Mononuclear cell (primary cell): Measurements from ENCODE around the gene TRIM67. TPM values are rescaled to one million over a fixed set of nuclear protein-coding genes. Genes with fewer than 3 reads are reported as not detected.
"Not testable (repeated sequence)": the region's sequence is repeated elsewhere in the genome, so short reads cannot be mapped to it uniquely, and the experiment has no call there.

ENCODE experiments used
- H3K27me3 ChIP-seq: 2 replicates; pipeline ENCODE4 v1.6.0; 2011; ENCODE audit warnings: low read length, control low read depth; ENCODE audit not compliant: insufficient read depth
- H3K4me1 ChIP-seq: 2 replicates; pipeline ENCODE4 v1.5.1; 2011; ENCODE audit warnings: mild to moderate bottlenecking, low read length, control low read depth; ENCODE audit not compliant: insufficient read depth
- H3K4me3 ChIP-seq: 2 replicates; pipeline ENCODE4 v1.5.1; 2011; ENCODE audit warnings: mild to moderate bottlenecking, low read length, moderate library complexity
- H3K9me3 ChIP-seq: 2 replicates; pipeline ENCODE4 v1.5.1; 2011; ENCODE audit warnings: low read depth, mild to moderate bottlenecking, control low read depth, low read length
- total RNA-seq: library from RNA; depleted of rRNA; stranded (reverse); fragments of >200 nt; gene quantifications from one replicate; pipeline ENCODE4 v1.2.3, GENCODE V29; 2012

The TRIM67 gene
- under 0.01 TPM for total RNA-seq

DNA sequence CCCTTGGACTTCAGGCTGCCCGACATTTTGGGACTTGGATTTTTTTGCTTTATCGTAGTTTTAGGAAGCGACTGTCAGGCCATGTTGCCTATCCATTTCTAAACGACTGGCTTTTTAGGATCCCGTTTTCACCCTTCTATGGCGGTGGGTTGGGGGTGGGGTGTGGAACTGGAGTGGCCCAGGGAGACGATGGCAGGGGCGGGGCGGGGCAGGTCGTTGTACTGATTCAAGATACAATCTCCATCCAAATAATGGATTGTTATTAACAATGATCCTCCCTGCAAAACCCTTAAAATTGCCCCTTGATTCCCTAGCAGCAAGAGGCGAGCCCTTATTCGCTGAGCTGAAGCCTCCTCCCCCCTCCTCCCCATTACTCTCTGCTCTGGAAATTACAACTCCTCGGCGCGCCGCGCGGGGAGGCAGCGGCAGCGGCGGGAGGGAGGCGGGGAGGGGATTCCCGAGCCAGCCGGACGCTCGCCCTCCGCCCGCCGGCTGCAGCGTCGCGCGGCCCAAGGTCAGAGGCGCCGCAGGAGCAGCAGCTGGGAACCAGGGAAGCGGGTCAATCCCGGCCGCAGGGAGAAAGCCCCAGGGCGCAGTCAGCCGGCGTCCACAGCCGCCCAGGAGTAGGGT, at the start of gene TRIM67:
TSS of gene TRIM67 (plus strand) at position 392 of the 630 bp plus-strand sequence. CDS start 912 bp downstream, outside the sequence.
- peaks cover 13% of the 10 kb centered on the region for H3K4me1 ChIP-seq
- no peaks in the 10 kb centered on the region for H3K9me3 ChIP-seq
- H3K27me3 ChIP-seq, result peaks cover 81% of the 10 kb centered on the region
- H3K4me3 ChIP-seq, result no peak within 1 kb of the TSS

DNA sequence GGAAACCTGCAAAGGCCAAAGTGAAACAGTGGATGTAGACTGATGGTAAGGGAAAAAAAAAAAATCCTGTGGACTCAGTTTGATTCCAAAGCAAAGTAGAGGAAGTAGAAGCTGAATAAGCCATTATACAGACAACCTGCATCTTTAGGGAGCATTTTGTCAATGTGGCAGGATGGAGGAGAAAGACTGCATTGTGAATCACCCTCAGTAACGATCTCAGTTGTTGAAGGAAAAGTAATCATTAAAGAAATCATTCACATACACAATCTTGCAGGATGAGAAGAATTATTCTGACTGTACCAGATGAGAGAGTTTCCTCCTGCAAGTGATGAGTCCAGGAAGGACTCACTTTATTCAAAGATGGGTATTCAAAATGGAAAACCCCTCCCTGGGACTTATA, 45.1 kb upstream of the TRIM67 start:
- Histone ChIP-seq H3K27me3 (peaks cover 13% of the 10 kb centered on the region), H3K4me3 (no peak overlapping the region), H3K9me3 (no peaks in the 10 kb centered on the region), H3K4me1 (no peaks in the 10 kb centered on the region)

DNA sequence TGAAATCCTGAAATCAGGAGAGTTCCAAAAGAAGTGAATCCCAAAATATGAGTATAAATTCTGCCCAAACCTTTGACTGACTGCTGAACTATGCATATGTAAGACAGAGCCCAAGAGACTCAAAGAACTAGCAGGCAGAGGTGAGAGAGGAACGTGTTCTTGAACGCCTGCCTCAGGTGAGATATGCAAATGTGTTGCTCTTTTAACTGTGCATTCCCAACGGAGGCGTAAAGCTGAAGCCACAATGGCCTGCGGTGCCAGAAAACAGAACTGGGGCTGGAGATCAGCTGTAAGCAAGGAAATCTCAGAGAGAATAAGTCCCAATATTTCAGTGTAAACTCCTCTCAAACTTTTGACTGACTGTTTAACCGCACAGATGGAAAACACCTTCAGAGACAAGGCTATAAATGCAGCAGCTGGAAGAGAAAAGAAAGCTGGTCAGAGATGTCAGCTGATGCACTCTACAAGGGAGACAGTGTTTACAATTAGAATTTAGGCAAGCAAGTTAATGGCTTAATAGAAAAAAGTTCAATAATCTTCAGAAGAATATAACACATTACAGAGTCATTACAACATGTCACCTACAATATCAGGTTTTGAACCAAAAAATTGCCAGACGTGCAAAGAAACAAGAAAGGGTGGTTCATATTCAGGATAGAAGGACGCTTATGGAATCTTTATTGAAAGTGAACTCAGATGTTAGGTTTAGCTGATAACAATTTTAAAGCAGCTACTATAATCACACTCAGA, 43.0 kb upstream of the TRIM67 start:
- no peaks in the 10 kb centered on the region for H3K4me1 ChIP-seq
- H3K27me3 ChIP-seq, result peaks cover 6% of the 10 kb centered on the region
- no peaks in the 10 kb centered on the region for H3K9me3 ChIP-seq
- H3K4me3 ChIP-seq, result no peak overlapping the region

DNA sequence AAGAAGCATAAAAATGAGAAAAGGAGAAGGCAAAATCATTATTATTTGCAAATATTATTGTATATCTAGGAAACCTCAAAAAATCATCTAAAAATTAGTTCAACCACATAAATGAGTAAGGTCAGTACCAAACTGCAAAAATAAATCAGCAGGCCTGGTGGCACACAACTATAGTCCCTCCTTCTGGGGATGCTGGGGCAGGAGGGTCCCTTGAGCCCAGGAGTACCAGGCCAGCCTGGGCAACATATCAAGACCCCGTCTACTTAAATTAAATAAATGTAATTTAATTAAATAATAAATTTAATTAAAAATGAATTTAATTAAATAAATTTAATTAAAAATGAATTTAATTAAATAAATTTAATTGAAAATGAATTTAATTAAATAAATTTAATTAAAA, 40.3 kb upstream of the TRIM67 start:
- H3K4me1 ChIP-seq, result no peaks in the 10 kb centered on the region
- no peaks in the 10 kb centered on the region for H3K9me3 ChIP-seq
- no peak overlapping the region for H3K4me3 ChIP-seq
- peaks cover 6% of the 10 kb centered on the region for H3K27me3 ChIP-seq

DNA sequence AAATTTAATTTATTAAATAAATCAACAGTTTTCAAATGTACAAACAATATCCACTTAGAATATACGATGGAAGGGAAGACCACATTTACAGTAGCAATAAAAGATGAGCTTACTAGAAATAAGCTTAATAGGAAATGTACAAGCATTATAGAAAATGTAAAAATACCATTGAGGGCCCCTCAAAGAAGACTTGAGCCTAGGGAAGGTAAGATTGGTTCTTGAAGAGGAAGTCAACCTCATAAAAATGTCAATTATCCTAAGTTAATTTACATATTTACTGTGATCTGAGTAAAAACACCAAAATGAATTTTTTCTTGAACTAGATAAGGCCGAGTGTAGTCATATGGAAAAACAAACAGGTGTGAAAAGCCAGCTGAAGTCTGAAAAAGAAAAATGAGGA, 39.7 kb upstream of the TRIM67 start:
- H3K9me3 ChIP-seq, result no peaks in the 10 kb centered on the region
- no peak overlapping the region for H3K4me3 ChIP-seq
- H3K27me3 ChIP-seq, result peaks cover 6% of the 10 kb centered on the region
- no peaks in the 10 kb centered on the region for H3K4me1 ChIP-seq

DNA sequence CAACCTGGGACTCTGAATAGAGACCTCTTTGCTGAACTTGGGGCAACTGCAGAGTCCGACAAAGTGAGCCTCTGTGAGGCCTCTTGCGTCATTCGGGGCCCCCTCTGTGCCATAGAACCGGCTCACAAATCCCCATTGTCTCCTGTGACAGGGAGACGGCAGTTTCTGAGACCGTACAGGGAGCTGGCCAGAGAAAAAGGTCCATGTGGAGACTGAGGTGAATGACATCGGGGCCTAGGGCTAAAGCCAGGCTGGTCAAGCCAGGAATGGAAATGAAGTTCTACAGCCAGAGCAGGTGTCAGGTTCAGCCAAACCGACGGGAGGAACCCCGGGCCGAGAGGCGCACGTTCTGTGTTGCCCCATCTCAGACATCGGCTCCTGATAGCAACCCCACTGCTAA, 37.1 kb upstream of the TRIM67 start:
- H3K4me1 ChIP-seq, result no peaks in the 10 kb centered on the region
- no peaks in the 10 kb centered on the region for H3K27me3 ChIP-seq
- H3K9me3 ChIP-seq, result no peaks in the 10 kb centered on the region
- no peak overlapping the region for H3K4me3 ChIP-seq

DNA sequence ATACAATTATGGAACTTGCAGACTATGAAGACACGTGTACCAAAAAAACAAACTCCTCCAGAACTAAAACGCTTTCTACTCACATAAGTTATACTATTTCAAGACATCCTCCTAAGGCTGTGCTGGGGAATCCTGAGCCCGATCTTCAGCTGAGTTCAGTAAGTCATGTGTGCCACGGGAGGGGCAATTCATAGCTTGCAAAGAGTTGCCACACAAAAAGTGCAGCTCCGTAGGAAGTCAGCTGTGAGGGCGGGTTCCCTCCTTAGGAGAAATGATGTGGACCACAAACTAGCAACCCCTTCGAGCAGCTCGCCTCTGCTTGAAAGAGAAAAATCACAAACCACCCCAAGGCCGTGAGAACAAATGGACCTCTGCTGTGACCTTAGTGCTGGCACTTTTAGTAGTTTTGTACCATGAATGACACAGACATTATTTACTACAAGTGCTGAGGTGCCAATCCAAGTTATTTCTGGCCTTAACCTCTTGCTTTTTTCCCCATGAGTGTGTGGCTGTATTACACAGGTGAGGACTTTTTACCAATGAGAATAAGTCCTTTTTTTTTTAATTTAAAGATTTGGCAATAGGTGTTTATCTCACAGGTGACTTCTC, 35.8 kb upstream of the TRIM67 start:
- Histone ChIP-seq H3K4me3 (no peak overlapping the region), H3K4me1 (no peaks in the 10 kb centered on the region)

DNA sequence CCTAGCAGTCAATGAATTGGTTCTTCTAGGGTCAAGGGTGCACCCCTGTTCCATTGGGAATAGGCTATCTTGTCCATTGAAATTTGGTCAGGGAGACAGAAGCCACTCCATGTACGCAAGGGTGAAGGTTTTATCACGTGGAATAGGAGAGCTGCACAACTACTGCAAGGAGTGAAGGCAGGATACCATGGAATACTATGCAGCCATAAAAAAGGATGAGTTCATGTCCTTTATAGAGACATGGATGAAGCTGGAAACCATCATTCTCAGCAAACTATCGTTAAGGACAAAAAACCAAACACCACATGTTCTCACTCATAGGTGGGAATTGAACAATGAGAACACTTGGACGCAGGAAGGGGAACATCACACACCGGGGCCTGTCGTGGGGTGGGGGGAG, 34.8 kb upstream of the TRIM67 start:
- not testable (repeated sequence) for H3K27me3 ChIP-seq, H3K4me3 ChIP-seq, H3K4me1 ChIP-seq, H3K9me3 ChIP-seq

More for the DNA sequence above, 35.8 kb upstream of the TRIM67 start:
- H3K27me3 ChIP-seq, result no peaks in the 10 kb centered on the region
- H3K9me3 ChIP-seq, result no peaks in the 10 kb centered on the region

DNA sequence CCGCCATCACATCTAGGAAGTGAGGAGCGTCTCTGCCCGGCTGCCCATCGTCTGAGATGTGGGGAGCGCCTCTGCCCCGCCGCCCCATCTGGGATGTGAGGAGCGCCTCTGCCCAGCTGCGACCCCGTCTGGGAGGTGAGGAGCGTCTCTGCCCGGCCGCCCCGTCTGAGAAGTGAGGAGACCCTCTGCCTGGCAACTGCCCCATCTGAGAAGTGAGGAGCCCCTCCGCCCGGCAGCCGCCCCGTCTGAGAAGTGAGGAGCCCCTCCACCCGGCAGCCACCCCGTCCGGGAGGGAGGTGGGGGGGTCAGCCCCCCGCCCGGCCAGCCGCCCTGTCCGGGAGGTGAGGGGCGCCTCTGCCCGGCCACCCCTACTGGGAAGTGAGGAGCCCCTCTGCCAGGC, 33.4 kb upstream of the TRIM67 start:
- H3K27me3 ChIP-seq, H3K9me3 ChIP-seq, H3K4me1 ChIP-seq, H3K4me3 ChIP-seq: not testable (repeated sequence)

DNA sequence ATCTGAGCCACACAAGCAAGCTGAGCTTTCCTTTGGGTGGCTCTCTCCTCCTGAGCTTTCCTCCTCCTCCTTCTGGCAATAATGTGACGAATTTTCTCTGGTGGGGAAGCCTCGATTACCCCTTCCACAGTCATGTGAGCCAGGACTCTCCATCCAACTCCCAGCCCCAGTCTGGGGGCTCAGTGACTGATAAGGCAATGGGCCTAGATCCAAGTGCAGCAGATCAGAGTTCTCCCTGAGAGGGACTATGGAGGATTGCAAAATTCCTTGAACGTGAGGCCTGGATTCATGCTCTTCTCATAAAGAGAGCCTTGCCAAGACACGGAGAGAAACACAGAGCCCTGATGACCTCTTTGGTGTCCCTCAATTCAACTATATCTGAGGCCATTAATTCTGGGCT, 31.3 kb upstream of the TRIM67 start:
- H3K27me3 ChIP-seq, result no peaks in the 10 kb centered on the region
- H3K4me3 ChIP-seq, result no peak overlapping the region
- H3K4me1 ChIP-seq, result no peaks in the 10 kb centered on the region
- H3K9me3 ChIP-seq, result no peaks in the 10 kb centered on the region

DNA sequence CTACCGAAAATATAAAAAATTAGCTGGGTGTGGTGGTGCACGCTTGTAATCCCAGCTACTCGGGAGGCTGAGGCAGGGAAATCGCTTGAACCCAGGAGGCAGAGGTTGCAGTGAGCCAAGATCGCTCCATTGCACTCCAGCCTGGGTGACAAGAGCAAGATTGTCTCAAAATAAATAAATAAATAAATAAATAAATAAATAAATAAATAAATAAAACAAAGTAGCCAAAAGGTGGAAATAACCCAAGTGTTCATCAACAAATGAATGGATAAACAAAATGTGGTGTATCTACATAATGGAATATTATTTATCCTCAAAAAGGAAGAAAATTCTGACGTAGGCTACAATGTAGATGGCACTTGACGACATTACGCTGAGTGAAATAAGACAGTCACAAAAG, 29.3 kb upstream of the TRIM67 start:
- not testable (repeated sequence) for H3K4me1 ChIP-seq, H3K4me3 ChIP-seq, H3K9me3 ChIP-seq, H3K27me3 ChIP-seq

DNA sequence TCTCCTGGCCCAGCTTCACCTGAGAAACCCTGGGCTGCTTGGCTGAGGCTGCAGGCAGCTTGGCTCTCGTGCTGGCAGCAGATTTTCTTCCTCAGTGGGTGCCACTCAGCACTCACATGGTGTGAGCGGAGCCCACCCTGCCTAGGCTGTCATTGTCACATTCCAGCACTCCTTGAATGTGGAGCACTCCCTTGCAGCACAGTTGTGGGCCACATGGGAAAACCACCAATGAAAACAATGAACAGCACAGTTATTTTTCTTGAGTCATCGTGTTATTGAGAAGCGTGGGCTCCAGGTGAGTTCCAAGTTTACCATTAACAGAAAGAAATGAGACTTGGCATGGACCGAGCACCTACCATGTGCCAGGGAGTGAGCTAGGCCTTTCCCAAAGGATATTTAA, 27.2 kb upstream of the TRIM67 start:
- Histone ChIP-seq H3K27me3 (no peaks in the 10 kb centered on the region), H3K4me3 (no peak overlapping the region), H3K9me3 (no peaks in the 10 kb centered on the region), H3K4me1 (no peaks in the 10 kb centered on the region)

DNA sequence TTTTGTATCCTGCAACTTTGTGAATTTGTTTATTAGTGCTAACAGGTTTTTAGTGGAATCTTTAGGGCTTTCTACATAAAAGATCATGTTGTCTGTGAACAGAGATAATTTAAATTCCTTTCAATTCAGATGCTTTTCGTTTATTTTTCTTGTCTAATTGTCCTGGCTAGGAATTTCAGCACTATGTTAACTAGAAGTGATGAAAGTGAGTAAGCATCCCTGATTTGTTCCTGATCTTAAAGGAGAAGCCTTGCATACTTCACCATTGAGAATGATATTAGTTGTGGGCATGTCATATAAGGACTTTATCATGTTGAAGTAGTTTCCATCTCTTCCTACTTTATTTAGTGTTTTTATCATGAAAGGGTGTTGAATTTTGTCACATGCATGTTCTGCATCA, 23.6 kb upstream of the TRIM67 start:
- Histone ChIP-seq H3K27me3 (peaks cover 4% of the 10 kb centered on the region), H3K4me1 (no peaks in the 10 kb centered on the region), H3K9me3 (no peaks in the 10 kb centered on the region), H3K4me3 (no peak overlapping the region)

DNA sequence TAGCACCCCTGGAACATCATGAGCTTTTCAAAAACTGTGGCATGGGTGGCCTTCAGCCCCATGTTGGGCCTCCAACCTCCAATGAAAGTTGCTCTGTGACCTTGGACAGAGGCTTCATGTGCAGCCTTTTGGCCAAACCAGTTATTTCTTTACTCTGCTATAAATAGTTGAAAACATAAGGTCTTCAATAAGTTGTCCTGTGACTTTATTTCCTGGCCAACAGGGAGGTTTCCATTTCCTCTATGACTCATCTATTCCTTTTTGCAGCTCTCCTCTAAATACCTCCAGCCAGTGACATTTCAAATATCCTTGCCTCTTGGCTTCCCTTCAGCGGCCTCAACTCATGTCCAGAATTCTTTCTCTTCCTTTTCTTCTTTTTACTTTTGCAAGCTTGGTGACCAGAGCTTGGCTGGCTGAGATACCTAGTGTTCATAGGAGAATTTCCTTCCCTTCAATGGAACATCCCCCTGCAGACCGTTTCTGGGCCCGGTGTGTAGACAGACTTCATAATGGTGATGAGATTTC, 22.7 kb upstream of the TRIM67 start:
- Histone ChIP-seq H3K9me3 (no peaks in the 10 kb centered on the region), H3K4me3 (no peak overlapping the region), H3K4me1 (no peaks in the 10 kb centered on the region), H3K27me3 (peaks cover 4% of the 10 kb centered on the region)
